Keratinocyte (primary cell): ENCODE data around the gene PTPRT. TPM values are rescaled to one million over a fixed set of nuclear protein-coding genes. Genes with fewer than 3 reads are reported as not detected.

Source experiments
- DNase-seq: peaks from one replicate; pipeline ENCODE4 v3.0.0-alpha.2; 2011; ENCODE audit warnings: low read depth, missing footprints, low spot score
- FAIRE-seq: peaks from 2 replicates; lab custom pipeline; 2011; peaks lifted over from hg19 to GRCh38; lab: Jason Lieb, UNC
- H2AFZ ChIP-seq: 2 replicates; pipeline ENCODE4 v1.6.0; 2012; ENCODE audit warnings: low read length, control low read depth, inconsistent platforms; ENCODE audit not compliant: control insufficient read depth
- H3K27ac ChIP-seq: 2 replicates; pipeline ENCODE4 v1.5.1; 2011; ENCODE audit warnings: low read length; ENCODE audit not compliant: control insufficient read depth, insufficient read depth
- H3K27me3 ChIP-seq: 3 replicates; pipeline ENCODE4 v1.6.0; 2011; ENCODE audit warnings: low read length; ENCODE audit not compliant: control insufficient read depth, insufficient read depth; ENCODE audit errors: extremely low read depth
- H3K36me3 ChIP-seq, 2 experiments: 2 replicates in 1 of 2; 3 replicates in 1 of 2; pipeline ENCODE4 v1.5.1; 2011; ENCODE audit warnings: low read length in 2 of 2, mild to moderate bottlenecking in 1 of 2; ENCODE audit not compliant: control insufficient read depth in 2 of 2, insufficient read depth in 2 of 2; ENCODE audit errors: extremely low read depth in 1 of 2
- H3K4me1 ChIP-seq: 3 replicates; pipeline ENCODE4 v1.5.1; 2011; ENCODE audit warnings: low read length; ENCODE audit not compliant: control insufficient read depth, insufficient read depth; ENCODE audit errors: extremely low read depth
- H3K4me2 ChIP-seq: 3 replicates; pipeline ENCODE4 v1.6.0; 2011; ENCODE audit warnings: low read depth, low read length; ENCODE audit not compliant: control insufficient read depth, insufficient read depth; ENCODE audit errors: extremely low read depth
- H3K4me3 ChIP-seq, 3 experiments: fragments of 200-600 bp in 1 of 3; sonication (generic) in 1 of 3; 2 replicates in 2 of 3; 3 replicates in 1 of 3; pipeline ENCODE4 v1.5.1; 2011 to 2016; ENCODE audit warnings: low read length in 3 of 3, mild to moderate bottlenecking in 3 of 3, control low read depth in 2 of 3, inconsistent platforms in 1 of 3, low read depth in 1 of 3, mixed read lengths in 1 of 3, mixed run types in 1 of 3, moderate library complexity in 1 of 3; ENCODE audit not compliant: control insufficient read depth in 2 of 3, insufficient read depth in 2 of 3; ENCODE audit errors: extremely low read depth in 1 of 3
- H3K79me2 ChIP-seq: 2 replicates; pipeline ENCODE4 v1.6.0; 2012; ENCODE audit warnings: low read length; ENCODE audit not compliant: control insufficient read depth, insufficient read depth
- H3K9ac ChIP-seq: 3 replicates; pipeline ENCODE4 v1.6.0; 2011; ENCODE audit warnings: low read length; ENCODE audit not compliant: control insufficient read depth, insufficient read depth; ENCODE audit errors: extremely low read depth
- H3K9me1 ChIP-seq: 3 replicates; pipeline ENCODE4 v1.6.0; 2011; ENCODE audit warnings: low read length; ENCODE audit not compliant: control insufficient read depth, insufficient read depth; ENCODE audit errors: extremely low read depth
- H3K9me3 ChIP-seq: 2 replicates; pipeline ENCODE4 v1.5.1; 2012; ENCODE audit warnings: low read depth, low read length; ENCODE audit not compliant: control insufficient read depth
- H4K20me1 ChIP-seq: 3 replicates; pipeline ENCODE4 v1.6.0; 2011; ENCODE audit warnings: low read length; ENCODE audit not compliant: control insufficient read depth, insufficient read depth; ENCODE audit errors: extremely low read depth
- EZH2 ChIP-seq: IDR thresholded peaks from one replicate; pipeline ENCODE4 v1.6.1; 2012; ENCODE audit warnings: inconsistent platforms, mild to moderate bottlenecking, low read length, moderate library complexity
- dilution Hi-C: fragments of 300-500 bp; cut with MboI; formaldehyde crosslinking; loops from one replicate; pipeline ENCODE4 v1.7.0; 2020; ENCODE audit warnings: low sequenced_read_pairs; ENCODE audit not compliant: extremely low pct_ligation_motif_present
- polyA plus RNA-seq, 5 experiments: library from polyadenylated mRNA; depleted of rRNA in 3 of 5; stranded (reverse) in 3 of 5; stranded (forward) in 1 of 5; unstranded in 1 of 5; fragments of >200 nt; gene quantifications; 1 replicate in 1 of 5; 2 replicates in 3 of 5; 3 replicates in 1 of 5; pipeline versions ENCODE4 v1.2.1 to v1.2.3, GENCODE V29; 2011 to 2012; ENCODE audit warnings: missing spikeins in 2 of 5, low read depth in 1 of 5, low replicate concordance in 1 of 5
- TF ChIP-seq, protein P1 (sequence below), 3 experiments: IDR thresholded peaks in 1 of 3; conservative IDR thresholded peaks in 1 of 3; optimal IDR thresholded peaks in 1 of 3; 2 replicates in 2 of 3; 3 replicates in 1 of 3; pipeline versions ENCODE3 to v1.5.1; 2011; ENCODE audit warnings: low read length in 3 of 3, mild to moderate bottlenecking in 3 of 3, moderate library complexity in 2 of 3, control low read depth in 1 of 3, inconsistent platforms in 1 of 3; ENCODE audit not compliant: insufficient read depth in 2 of 3; ENCODE audit errors: extremely low read depth in 1 of 3

The PTPRT gene
- polyA plus RNA-seq, 1 donor (not counting 4 experiments of a cell fraction or from before 2014, with no cell fraction given): not detected

DNA sequence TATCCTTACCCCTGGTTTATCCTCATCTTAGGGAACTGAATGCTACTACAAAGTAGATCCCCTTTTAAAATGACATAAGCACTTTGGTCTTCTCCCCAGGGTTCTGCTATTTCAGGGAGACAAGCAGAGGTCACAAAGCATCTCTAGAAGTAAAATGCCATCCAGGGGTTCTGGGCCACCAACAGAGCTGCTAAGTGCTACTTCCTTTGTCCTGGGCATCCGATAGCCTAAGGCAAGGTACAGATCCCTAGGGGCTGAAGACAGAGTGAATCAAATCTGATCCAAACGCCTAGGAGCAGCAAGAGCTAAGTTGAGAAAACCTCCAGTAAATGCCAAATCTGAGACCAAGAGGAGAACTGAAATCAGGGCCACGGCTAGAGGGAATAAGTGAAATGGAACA lies 161.2 kb downstream of the PTPRT start:
- peaks cover 3% of the 10 kb centered on the region for H3K9me3 ChIP-seq
- H3K4me1 ChIP-seq: no peaks in the 10 kb centered on the region
- H3K79me2 ChIP-seq: no peaks in the 10 kb centered on the region
- DNase-seq (no peak), FAIRE-seq (no peak)
- dilution Hi-C loops: no loop called here
- no peak overlapping the region for H3K4me2 ChIP-seq
- H4K20me1 ChIP-seq: no peaks in the 10 kb centered on the region
- no peak overlapping the region for H3K4me3 ChIP-seq
- no peaks in the 10 kb centered on the region for H3K9me1 ChIP-seq
- TF ChIP-seq, protein P1, sequence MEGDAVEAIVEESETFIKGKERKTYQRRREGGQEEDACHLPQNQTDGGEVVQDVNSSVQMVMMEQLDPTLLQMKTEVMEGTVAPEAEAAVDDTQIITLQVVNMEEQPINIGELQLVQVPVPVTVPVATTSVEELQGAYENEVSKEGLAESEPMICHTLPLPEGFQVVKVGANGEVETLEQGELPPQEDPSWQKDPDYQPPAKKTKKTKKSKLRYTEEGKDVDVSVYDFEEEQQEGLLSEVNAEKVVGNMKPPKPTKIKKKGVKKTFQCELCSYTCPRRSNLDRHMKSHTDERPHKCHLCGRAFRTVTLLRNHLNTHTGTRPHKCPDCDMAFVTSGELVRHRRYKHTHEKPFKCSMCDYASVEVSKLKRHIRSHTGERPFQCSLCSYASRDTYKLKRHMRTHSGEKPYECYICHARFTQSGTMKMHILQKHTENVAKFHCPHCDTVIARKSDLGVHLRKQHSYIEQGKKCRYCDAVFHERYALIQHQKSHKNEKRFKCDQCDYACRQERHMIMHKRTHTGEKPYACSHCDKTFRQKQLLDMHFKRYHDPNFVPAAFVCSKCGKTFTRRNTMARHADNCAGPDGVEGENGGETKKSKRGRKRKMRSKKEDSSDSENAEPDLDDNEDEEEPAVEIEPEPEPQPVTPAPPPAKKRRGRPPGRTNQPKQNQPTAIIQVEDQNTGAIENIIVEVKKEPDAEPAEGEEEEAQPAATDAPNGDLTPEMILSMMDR (optimal IDR thresholded peaks at IDR 0.05 in 1 of 3, IDR thresholded peaks at IDR 0.05 in 1 of 3, conservative IDR thresholded peaks at IDR 0.05 in 1 of 3; ENCODE audit: extremely low read depth in 1 of 3, insufficient read depth in 2 of 3, low read length in 3 of 3): no peak
- no peak for TF ChIP-seq EZH2
- H2AFZ ChIP-seq: no peak overlapping the region
- no peak overlapping the region for H3K9ac ChIP-seq
- no peaks in the 10 kb centered on the region for H3K36me3 ChIP-seq
- no peaks in the 10 kb centered on the region for H3K27me3 ChIP-seq
- H3K27ac ChIP-seq: no peak overlapping the region

- TF ChIP-seq, protein P1 (optimal IDR thresholded peaks at IDR 0.05 in 1 of 3, IDR thresholded peaks at IDR 0.05 in 1 of 3, conservative IDR thresholded peaks at IDR 0.05 in 1 of 3; ENCODE audit: extremely low read depth in 1 of 3, insufficient read depth in 2 of 3, low read length in 3 of 3): no peak
- no peak for TF ChIP-seq EZH2
- no peak for DNase-seq
- no peak for FAIRE-seq
- no peaks in the 10 kb centered on the region for H3K36me3 ChIP-seq
- H3K27ac ChIP-seq: no peak overlapping the region
- dilution Hi-C loops: no loop called here
- H3K79me2 ChIP-seq: no peaks in the 10 kb centered on the region
- no peak overlapping the region for H3K9ac ChIP-seq
- no peak overlapping the region for H3K4me3 ChIP-seq
- H3K4me1 ChIP-seq: no peaks in the 10 kb centered on the region
- H3K4me2 ChIP-seq: no peak overlapping the region
- no peak overlapping the region for H2AFZ ChIP-seq
- H3K9me3 ChIP-seq: no peaks in the 10 kb centered on the region
- H3K9me1 ChIP-seq: no peaks in the 10 kb centered on the region
- H4K20me1 ChIP-seq: no peaks in the 10 kb centered on the region
- no peaks in the 10 kb centered on the region for H3K27me3 ChIP-seq
These were observed 165.9 kb downstream of the PTPRT start for GRCh38 chr20:43023836-43024235.
